ENCODE data around the gene PADI3.

DNA sequence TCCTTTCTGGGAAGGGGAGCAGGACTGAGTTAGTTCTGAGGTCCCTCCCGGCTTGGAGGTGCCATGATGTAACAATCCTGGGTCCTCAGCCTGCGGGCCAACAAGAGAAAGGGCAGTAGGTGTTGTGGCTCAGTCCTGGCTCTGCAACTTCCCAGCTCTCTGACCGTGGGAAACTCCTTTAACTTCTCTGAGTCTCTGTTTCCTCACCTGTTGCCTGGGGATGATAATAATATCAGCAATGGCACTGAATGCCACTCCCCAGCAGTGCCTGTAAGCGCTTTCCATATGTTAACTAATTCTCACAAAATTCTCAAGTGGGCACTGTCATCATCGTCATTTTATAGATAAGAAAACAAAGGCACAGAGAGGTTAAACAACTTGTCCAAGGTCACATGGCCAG lies 2.3 kb downstream of the PADI3 start:
- TF ChIP-seq, protein P1, sequence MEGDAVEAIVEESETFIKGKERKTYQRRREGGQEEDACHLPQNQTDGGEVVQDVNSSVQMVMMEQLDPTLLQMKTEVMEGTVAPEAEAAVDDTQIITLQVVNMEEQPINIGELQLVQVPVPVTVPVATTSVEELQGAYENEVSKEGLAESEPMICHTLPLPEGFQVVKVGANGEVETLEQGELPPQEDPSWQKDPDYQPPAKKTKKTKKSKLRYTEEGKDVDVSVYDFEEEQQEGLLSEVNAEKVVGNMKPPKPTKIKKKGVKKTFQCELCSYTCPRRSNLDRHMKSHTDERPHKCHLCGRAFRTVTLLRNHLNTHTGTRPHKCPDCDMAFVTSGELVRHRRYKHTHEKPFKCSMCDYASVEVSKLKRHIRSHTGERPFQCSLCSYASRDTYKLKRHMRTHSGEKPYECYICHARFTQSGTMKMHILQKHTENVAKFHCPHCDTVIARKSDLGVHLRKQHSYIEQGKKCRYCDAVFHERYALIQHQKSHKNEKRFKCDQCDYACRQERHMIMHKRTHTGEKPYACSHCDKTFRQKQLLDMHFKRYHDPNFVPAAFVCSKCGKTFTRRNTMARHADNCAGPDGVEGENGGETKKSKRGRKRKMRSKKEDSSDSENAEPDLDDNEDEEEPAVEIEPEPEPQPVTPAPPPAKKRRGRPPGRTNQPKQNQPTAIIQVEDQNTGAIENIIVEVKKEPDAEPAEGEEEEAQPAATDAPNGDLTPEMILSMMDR (IDR thresholded peaks at IDR 0.05): no peak
- TF ChIP-seq POLR2A (IDR thresholded peaks at IDR 0.05): no peak
